ENCODE data around the gene B4GALT6. TPM values are rescaled to one million over a fixed set of nuclear protein-coding genes. Genes with fewer than 3 reads are reported as not detected.
A peak's percentile ranks its signal among the peaks of the same experiment; 100 is the strongest.

B4GALT6 gene
- total and polyA plus RNA-seq, 2 of the 13 experiments (the other 11 are each of a cell fraction or from before 2014, with no cell fraction given) = 1.9 to 3.3 TPM

DNA sequence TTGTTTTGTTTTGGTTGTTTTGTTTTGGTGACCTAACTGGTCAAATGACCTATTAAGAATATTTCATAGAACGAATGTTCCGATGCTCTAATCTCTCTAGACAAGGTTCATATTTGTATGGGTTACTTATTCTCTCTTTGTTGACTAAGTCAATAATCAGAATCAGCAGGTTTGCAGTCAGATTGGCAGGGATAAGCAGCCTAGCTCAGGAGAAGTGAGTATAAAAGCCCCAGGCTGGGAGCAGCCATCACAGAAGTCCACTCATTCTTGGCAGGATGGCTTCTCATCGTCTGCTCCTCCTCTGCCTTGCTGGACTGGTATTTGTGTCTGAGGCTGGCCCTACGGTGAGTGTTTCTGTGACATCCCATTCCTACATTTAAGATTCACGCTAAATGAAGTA is 92.8 kb downstream of the B4GALT6 start, which contains the start of gene TTR (continued):
- TF ChIP-seq ZNF362 (CRISPR knock-in tag; IDR thresholded peaks at IDR 0.05; ENCODE audit: borderline replicate concordance) (no peak), GABPA (IDR thresholded peaks at IDR 0.05; ENCODE audit: low read depth, low read length) (no peak), GABPA (CRISPR knock-in tag; IDR thresholded peaks at IDR 0.05; ENCODE audit: low read depth) (no peak), SRSF4 (IDR thresholded peaks at IDR 0.05; ENCODE audit: low read depth, low read length, poor library complexity, severe bottlenecking) (no peak), MIXL1 (CRISPR knock-in tag; IDR thresholded peaks at IDR 0.05) (peak; percentile 79), RFX5 (IDR thresholded peaks at IDR 0.05; ENCODE audit: low read depth, low read length) (no peak), BRCA1 (CRISPR knock-in tag; IDR thresholded peaks at IDR 0.05) (no peak), YEATS2 (CRISPR knock-in tag; IDR thresholded peaks at IDR 0.05; ENCODE audit: borderline replicate concordance) (no peak), ZNF432 (CRISPR knock-in tag; IDR thresholded peaks at IDR 0.05; ENCODE audit: borderline replicate concordance) (no peak), MLXIP (CRISPR knock-in tag; IDR thresholded peaks at IDR 0.05; ENCODE audit: borderline replicate concordance) (no peak), ZNF766 (CRISPR knock-in tag; IDR thresholded peaks at IDR 0.05; ENCODE audit: borderline replicate concordance) (no peak), ZKSCAN8 (CRISPR knock-in tag; IDR thresholded peaks at IDR 0.05; ENCODE audit: borderline replicate concordance) (peak; percentile 52; the same call in 1 of the 2 replicates), RORA (CRISPR knock-in tag; IDR thresholded peaks at IDR 0.05) (0 out of 2 replicates have a peak, but pooled peaks have one; percentile 72), HNF4A (CRISPR knock-in tag; IDR thresholded peaks at IDR 0.05) (peak; percentile 79), ZNF678 (CRISPR knock-in tag; IDR thresholded peaks at IDR 0.05) (no peak)
- TF ChIP-seq, protein P1, sequence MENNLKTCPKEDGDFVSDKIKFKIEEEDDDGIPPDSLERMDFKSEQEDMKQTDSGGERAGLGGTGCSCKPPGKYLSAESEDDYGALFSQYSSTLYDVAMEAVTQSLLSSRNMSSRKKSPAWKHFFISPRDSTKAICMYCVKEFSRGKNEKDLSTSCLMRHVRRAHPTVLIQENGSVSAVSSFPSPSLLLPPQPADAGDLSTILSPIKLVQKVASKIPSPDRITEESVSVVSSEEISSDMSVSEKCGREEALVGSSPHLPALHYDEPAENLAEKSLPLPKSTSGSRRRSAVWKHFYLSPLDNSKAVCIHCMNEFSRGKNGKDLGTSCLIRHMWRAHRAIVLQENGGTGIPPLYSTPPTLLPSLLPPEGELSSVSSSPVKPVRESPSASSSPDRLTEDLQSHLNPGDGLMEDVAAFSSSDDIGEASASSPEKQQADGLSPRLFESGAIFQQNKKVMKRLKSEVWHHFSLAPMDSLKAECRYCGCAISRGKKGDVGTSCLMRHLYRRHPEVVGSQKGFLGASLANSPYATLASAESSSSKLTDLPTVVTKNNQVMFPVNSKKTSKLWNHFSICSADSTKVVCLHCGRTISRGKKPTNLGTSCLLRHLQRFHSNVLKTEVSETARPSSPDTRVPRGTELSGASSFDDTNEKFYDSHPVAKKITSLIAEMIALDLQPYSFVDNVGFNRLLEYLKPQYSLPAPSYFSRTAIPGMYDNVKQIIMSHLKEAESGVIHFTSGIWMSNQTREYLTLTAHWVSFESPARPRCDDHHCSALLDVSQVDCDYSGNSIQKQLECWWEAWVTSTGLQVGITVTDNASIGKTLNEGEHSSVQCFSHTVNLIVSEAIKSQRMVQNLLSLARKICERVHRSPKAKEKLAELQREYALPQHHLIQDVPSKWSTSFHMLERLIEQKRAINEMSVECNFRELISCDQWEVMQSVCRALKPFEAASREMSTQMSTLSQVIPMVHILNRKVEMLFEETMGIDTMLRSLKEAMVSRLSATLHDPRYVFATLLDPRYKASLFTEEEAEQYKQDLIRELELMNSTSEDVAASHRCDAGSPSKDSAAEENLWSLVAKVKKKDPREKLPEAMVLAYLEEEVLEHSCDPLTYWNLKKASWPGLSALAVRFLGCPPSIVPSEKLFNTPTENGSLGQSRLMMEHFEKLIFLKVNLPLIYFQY (CRISPR knock-in tag; IDR thresholded peaks at IDR 0.05; ENCODE audit: borderline replicate concordance) = no peak
- TF ChIP-seq, protein P2, sequence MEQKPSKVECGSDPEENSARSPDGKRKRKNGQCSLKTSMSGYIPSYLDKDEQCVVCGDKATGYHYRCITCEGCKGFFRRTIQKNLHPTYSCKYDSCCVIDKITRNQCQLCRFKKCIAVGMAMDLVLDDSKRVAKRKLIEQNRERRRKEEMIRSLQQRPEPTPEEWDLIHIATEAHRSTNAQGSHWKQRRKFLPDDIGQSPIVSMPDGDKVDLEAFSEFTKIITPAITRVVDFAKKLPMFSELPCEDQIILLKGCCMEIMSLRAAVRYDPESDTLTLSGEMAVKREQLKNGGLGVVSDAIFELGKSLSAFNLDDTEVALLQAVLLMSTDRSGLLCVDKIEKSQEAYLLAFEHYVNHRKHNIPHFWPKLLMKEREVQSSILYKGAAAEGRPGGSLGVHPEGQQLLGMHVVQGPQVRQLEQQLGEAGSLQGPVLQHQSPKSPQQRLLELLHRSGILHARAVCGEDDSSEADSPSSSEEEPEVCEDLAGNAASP (CRISPR knock-in tag; IDR thresholded peaks at IDR 0.05; ENCODE audit: borderline replicate concordance) = peak; percentile 46; the same call in 1 of the 2 replicates
- TF ChIP-seq, protein P3, sequence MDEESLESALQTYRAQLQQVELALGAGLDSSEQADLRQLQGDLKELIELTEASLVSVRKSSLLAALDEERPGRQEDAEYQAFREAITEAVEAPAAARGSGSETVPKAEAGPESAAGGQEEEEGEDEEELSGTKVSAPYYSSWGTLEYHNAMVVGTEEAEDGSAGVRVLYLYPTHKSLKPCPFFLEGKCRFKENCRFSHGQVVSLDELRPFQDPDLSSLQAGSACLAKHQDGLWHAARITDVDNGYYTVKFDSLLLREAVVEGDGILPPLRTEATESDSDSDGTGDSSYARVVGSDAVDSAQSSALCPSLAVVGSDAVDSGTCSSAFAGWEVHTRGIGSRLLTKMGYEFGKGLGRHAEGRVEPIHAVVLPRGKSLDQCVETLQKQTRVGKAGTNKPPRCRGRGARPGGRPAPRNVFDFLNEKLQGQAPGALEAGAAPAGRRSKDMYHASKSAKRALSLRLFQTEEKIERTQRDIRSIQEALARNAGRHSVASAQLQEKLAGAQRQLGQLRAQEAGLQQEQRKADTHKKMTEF (CRISPR knock-in tag; IDR thresholded peaks at IDR 0.05) = peak; percentile 71; the same call in 1 of the 2 replicates
- TF ChIP-seq, protein P4, sequence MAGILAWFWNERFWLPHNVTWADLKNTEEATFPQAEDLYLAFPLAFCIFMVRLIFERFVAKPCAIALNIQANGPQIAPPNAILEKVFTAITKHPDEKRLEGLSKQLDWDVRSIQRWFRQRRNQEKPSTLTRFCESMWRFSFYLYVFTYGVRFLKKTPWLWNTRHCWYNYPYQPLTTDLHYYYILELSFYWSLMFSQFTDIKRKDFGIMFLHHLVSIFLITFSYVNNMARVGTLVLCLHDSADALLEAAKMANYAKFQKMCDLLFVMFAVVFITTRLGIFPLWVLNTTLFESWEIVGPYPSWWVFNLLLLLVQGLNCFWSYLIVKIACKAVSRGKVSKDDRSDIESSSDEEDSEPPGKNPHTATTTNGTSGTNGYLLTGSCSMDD (CRISPR knock-in tag; IDR thresholded peaks at IDR 0.05) = no peak

Measured in HepG2 (cell line).